DOHH2 (cell line): ENCODE data around the gene GOLPH3.

ENCODE experiments used
- H3F3A ChIP-seq: fragments of 200-600 bp; sonication (generic), shearing (Covaris generic); 2 replicates; pipeline ENCODE4 v1.6.0; 2016; ENCODE audit warnings: antibody characterized with exemption, mild to moderate bottlenecking; ENCODE audit not compliant: control insufficient read depth, insufficient read depth
- H3K27ac ChIP-seq: fragments of 200-600 bp; sonication (generic); 2 replicates; pipeline ENCODE4 v1.5.1; 2014; ENCODE audit warnings: low read depth, mild to moderate bottlenecking, low read length, moderate library complexity
- H3K27me3 ChIP-seq: fragments of 200-600 bp; sonication (generic); 2 replicates; pipeline ENCODE4 v1.6.1; 2014; ENCODE audit warnings: mild to moderate bottlenecking, low read length, mixed read lengths; ENCODE audit not compliant: control insufficient read depth
- H3K36me3 ChIP-seq: fragments of 200-600 bp; sonication (generic); 2 replicates; pipeline ENCODE4 v1.6.1; 2014; ENCODE audit warnings: mild to moderate bottlenecking, low read length, moderate library complexity, mixed read lengths; ENCODE audit not compliant: control insufficient read depth
- H3K4me1 ChIP-seq: fragments of 200-600 bp; sonication (generic); 2 replicates; pipeline ENCODE4 v1.6.1; 2014; ENCODE audit warnings: mild to moderate bottlenecking, low read length, mixed read lengths; ENCODE audit not compliant: control insufficient read depth
- H3K4me2 ChIP-seq: fragments of 200-600 bp; sonication (generic); 2 replicates; pipeline ENCODE4 v1.6.0; 2014; ENCODE audit warnings: mild to moderate bottlenecking, low read length, moderate library complexity
- H3K4me3 ChIP-seq: fragments of 200-600 bp; sonication (generic); 2 replicates; pipeline ENCODE4 v1.5.1; 2014; ENCODE audit warnings: mild to moderate bottlenecking, low read length, mixed read lengths
- H3K79me2 ChIP-seq: fragments of 200-600 bp; sonication (generic); 2 replicates; pipeline ENCODE4 v1.6.1; 2014; ENCODE audit warnings: mild to moderate bottlenecking, low read length, mixed read lengths; ENCODE audit not compliant: control insufficient read depth
- H3K9me2 ChIP-seq: fragments of 200-600 bp; sonication (generic); replicated peaks from 2 replicates; pipeline ENCODE4 v1.6.1; 2014; ENCODE audit warnings: mild to moderate bottlenecking, low read length, mixed read lengths; ENCODE audit not compliant: control insufficient read depth
- H3K9me3 ChIP-seq: fragments of 200-600 bp; sonication (generic); 2 replicates; pipeline ENCODE4 v1.6.1; 2014; ENCODE audit warnings: antibody characterized with exemption, low read length, mixed read lengths; ENCODE audit not compliant: control insufficient read depth, insufficient read depth
- H4K20me1 ChIP-seq: fragments of 200-600 bp; sonication (generic); 2 replicates; pipeline ENCODE4 v1.6.0; 2014; ENCODE audit warnings: low read depth, mild to moderate bottlenecking, antibody characterized with exemption, low read length, moderate library complexity; ENCODE audit not compliant: control insufficient read depth, insufficient read depth
- CTCF ChIP-seq: fragments of 200-600 bp; sonication (generic); IDR thresholded peaks from one replicate; pipeline ENCODE4 v1.5.1; 2014; ENCODE audit warnings: antibody characterized with exemption, mild to moderate bottlenecking, low read depth, low read length; ENCODE audit not compliant: poor library complexity, severe bottlenecking
- EZH2phosphoT487 ChIP-seq: fragments of 200-600 bp; sonication (generic); IDR thresholded peaks from 2 replicates; pipeline ENCODE4 v1.6.1; 2017; ENCODE audit warnings: borderline replicate concordance, mild to moderate bottlenecking, antibody characterized with exemption, low read length, moderate library complexity, mixed read lengths

Gene GOLPH3

DNA sequence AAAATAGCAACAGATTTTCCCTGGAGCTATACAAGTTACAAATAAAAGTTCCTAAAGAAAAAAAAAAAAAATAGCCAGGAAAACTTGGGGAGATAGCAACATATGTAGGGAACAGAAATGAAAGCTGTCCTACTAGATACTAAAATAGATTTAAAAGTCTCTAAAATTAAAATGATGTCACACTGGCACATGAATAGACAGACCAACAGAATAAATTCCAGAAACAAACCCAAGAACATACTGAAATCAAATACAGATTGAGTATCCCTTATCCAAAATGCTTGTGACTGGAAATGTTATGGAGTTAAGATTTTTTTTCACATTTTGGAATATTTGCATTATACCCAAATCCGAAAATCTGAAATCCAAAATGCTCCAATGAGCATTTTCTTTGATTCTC lies 23.8 kb downstream of the GOLPH3 start:
- Histone ChIP-seq H4K20me1 (peaks cover 7% of the 10 kb centered on the region), H3K27me3 (no peaks in the 10 kb centered on the region), H3K4me1 (0 out of 2 replicates have a peak, but pooled peaks cover 3% of the 10 kb centered on the region), H3K9me2 (no peaks in the 10 kb centered on the region), H3K4me2 (no peak overlapping the region), H3K79me2 (peaks cover 99% of the 10 kb centered on the region), H3F3A (no peaks in the 10 kb centered on the region; the same call in 1 of the 2 replicates), H3K4me3 (no peak overlapping the region), H3K27ac (no peak overlapping the region), H3K36me3 (peaks cover 11% of the 10 kb centered on the region), H3K9me3 (no peaks in the 10 kb centered on the region)
- TF ChIP-seq CTCF (no peak), EZH2phosphoT487 (no peak)

DNA sequence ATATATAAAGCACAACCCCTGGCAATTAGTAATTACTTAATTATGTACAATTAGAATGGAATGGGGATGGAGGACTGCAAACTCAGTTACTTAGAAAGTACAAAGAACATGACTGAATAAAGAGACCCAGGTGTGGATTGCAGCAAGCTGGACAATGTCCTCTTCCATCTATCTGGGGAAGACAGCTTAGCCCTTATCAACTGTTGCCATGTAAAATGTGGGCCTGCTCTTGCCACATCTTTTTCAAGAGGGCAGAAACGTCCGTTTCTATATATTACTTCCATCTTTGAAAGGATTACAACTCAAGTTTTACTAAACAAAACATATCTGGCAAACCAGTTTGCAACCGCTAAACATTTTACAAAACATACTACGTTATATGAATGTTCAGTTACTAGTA lies 26.2 kb downstream of the GOLPH3 start:
- Histone ChIP-seq H3K9me2 (no peaks in the 10 kb centered on the region), H3K79me2 (peaks cover 96% of the 10 kb centered on the region), H3F3A (no peaks in the 10 kb centered on the region; the same call in 1 of the 2 replicates), H3K4me3 (no peak overlapping the region), H3K27me3 (no peaks in the 10 kb centered on the region), H3K27ac (no peak overlapping the region), H4K20me1 (peaks cover 12% of the 10 kb centered on the region), H3K4me2 (no peak overlapping the region), H3K9me3 (no peaks in the 10 kb centered on the region), H3K36me3 (peaks cover 23% of the 10 kb centered on the region), H3K4me1 (no peaks in the 10 kb centered on the region)
- TF ChIP-seq CTCF = no peak
- TF ChIP-seq EZH2phosphoT487 = no peak

DNA sequence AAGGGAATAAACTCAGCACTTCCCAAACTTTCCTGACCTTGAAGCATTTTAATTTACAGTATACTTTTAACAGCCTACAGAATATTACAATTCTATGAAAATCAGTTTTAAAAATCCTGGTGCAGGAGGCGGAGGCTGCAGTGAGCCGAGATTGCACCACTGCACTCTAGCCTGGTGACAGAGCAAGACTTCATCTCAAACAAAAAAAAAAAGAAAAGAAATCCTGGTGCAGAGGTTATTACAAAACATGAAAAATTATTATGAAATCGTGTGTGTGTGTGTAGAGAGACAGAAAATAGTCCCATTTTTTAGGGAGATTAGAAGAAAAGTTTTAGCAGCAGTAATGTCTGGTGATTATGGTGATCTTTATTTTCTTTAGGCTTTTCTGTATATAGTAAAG lies 26.9 kb downstream of the GOLPH3 start:
- H3K27ac ChIP-seq = no peak overlapping the region
- no peaks in the 10 kb centered on the region for H3K27me3 ChIP-seq
- no peaks in the 10 kb centered on the region for H3F3A ChIP-seq
- H3K4me1 ChIP-seq = no peaks in the 10 kb centered on the region
- peaks cover 11% of the 10 kb centered on the region for H4K20me1 ChIP-seq
- no peaks in the 10 kb centered on the region for H3K9me3 ChIP-seq
- H3K4me3 ChIP-seq = no peak overlapping the region
- no peaks in the 10 kb centered on the region for H3K9me2 ChIP-seq
- no peak overlapping the region for H3K4me2 ChIP-seq
- TF ChIP-seq CTCF = no peak
- H3K79me2 ChIP-seq = peaks cover 88% of the 10 kb centered on the region
- H3K36me3 ChIP-seq = peaks cover 22% of the 10 kb centered on the region

DNA sequence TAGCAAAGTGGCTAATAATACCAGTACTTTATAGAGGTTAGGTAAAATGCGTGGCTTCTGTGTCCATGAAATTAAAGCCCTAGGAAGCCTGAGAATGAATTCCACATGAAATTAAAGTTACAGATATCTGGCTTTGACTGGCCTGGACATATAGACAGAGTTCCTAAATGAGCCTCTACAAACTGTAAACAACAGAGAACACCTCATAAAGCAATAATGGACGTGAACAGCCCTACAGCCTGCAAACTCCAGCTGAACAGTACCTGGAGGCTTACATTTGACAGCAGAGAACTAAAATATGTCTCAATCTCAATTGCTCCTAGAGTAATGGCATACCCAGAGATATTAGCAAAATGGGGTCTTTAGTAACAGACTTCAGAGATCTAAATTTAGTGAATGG lies 28.7 kb downstream of the GOLPH3 start:
- Histone ChIP-seq H3K36me3 (peaks cover 18% of the 10 kb centered on the region), H3K4me3 (no peak overlapping the region), H3K79me2 (peaks cover 75% of the 10 kb centered on the region), H3K27ac (no peak overlapping the region), H4K20me1 (peaks cover 11% of the 10 kb centered on the region), H3F3A (no peaks in the 10 kb centered on the region), H3K27me3 (no peaks in the 10 kb centered on the region), H3K9me2 (no peaks in the 10 kb centered on the region), H3K4me2 (no peak overlapping the region), H3K4me1 (no peaks in the 10 kb centered on the region), H3K9me3 (no peaks in the 10 kb centered on the region)
- TF ChIP-seq CTCF (no peak), EZH2phosphoT487 (no peak)
